ENCODE measurements around the gene XIRP1. TPM values are rescaled to one million over a fixed set of nuclear protein-coding genes. Genes with fewer than 3 reads are reported as not detected.

Gene XIRP1
- total RNA-seq, 1 donor from 2014 or later: not detected

DNA sequence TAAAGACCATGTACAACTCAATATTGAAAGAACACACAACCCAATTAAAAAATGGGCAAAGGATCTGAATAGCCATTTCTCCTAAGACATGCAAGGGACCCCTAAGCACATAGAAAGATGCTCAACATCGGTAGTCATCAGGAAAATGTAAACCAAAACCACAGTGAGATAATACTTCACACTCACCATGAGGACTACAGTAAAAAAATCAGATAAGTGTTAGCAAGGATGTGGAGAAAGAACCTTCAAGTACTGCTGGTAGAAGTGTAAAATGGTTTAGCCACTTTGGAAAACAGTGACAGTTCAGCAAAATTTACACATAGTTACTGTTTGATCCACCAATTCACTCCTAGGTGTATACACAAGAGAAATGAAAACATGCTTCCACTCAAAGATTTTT, 30.1 kb upstream of the XIRP1 start:
- TF ChIP-seq, protein P1, sequence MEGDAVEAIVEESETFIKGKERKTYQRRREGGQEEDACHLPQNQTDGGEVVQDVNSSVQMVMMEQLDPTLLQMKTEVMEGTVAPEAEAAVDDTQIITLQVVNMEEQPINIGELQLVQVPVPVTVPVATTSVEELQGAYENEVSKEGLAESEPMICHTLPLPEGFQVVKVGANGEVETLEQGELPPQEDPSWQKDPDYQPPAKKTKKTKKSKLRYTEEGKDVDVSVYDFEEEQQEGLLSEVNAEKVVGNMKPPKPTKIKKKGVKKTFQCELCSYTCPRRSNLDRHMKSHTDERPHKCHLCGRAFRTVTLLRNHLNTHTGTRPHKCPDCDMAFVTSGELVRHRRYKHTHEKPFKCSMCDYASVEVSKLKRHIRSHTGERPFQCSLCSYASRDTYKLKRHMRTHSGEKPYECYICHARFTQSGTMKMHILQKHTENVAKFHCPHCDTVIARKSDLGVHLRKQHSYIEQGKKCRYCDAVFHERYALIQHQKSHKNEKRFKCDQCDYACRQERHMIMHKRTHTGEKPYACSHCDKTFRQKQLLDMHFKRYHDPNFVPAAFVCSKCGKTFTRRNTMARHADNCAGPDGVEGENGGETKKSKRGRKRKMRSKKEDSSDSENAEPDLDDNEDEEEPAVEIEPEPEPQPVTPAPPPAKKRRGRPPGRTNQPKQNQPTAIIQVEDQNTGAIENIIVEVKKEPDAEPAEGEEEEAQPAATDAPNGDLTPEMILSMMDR (IDR thresholded peaks at IDR 0.05; ENCODE audit: unreplicated experiment): no peak
- H3K4me1 Mint-ChIP-seq (ENCODE audit: low read depth): no peaks in the 10 kb centered on the region
- no peak for DNase-seq (ENCODE audit: low spot score, unreplicated experiment)
- H3K4me3 Mint-ChIP-seq (ENCODE audit: low read depth): no peak overlapping the region
- H3K36me3 Mint-ChIP-seq (ENCODE audit: insufficient read depth): no peaks in the 10 kb centered on the region
- H3K27me3 Mint-ChIP-seq: no peaks in the 10 kb centered on the region
- no peak overlapping the region for H3K27ac Mint-ChIP-seq
- no peaks in the 10 kb centered on the region for H3K9me3 Mint-ChIP-seq (ENCODE audit: low read depth)

DNA sequence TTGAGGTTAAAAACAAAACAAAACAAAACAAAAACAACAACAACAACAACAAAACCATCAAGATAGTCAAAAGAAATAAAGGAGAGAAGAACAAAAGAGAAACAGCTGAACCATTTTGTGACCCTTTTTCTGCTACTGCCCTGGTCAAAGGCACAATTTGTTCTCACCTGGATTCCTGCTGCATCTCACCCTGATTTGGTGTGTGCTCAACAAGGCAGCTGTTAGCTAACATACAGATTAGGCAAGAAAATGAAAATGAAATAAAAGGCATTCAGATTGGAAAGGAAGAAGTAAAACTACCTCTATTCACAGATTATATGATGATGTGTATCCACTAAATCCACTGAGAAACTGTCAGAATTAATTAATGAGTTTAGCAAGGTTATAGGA, 28.7 kb upstream of the XIRP1 start:
- TF ChIP-seq, protein P1 (IDR thresholded peaks at IDR 0.05; ENCODE audit: unreplicated experiment): no peak
- Mint-ChIP-seq H3K27me3 (peaks cover 5% of the 10 kb centered on the region), H3K4me3 (ENCODE audit: low read depth) (no peak overlapping the region), H3K4me1 (ENCODE audit: low read depth) (no peaks in the 10 kb centered on the region), H3K27ac (no peak overlapping the region), H3K36me3 (ENCODE audit: insufficient read depth) (no peaks in the 10 kb centered on the region), H3K9me3 (ENCODE audit: low read depth) (no peaks in the 10 kb centered on the region)
- DNase-seq (ENCODE audit: low spot score, unreplicated experiment): no peak

DNA sequence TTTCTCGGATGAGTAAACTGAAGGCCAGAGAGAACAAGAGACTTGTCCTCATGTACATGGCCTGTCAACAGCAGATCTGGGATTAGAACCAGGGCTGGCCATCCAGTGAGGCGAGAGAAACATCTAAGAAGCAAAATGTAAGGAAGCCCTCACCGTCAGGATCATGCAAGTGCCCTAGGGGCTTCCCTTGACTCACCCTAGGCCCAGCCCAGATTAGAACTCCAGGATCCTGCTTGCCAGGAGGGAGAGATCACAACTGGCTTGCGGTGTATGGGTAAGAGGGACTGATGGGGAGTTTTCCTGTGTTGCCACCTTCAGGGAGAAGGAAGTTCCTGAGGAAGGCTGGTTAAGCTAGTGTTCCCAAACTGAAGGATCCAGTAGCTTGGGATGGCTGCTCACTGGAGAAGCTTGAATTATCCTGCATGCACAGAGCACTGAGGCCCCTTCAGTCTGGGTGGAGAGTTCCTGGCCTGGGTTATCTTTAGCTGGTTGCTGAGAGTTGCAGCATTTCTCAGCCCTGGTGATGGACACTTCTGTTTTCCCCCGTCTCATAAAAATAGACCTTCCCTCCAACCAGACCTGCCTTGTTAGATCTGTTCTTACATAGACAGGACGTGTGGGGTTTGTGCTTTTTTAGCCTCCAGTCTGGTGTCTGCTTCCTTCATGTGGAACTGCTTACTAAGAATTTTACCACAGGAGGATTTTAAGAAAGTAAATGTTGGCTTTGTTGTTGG, 28.2 kb upstream of the XIRP1 start:
- Mint-ChIP-seq H3K4me1 (ENCODE audit: low read depth) (no peaks in the 10 kb centered on the region), H3K9me3 (ENCODE audit: low read depth) (no peaks in the 10 kb centered on the region), H3K27ac (no peak overlapping the region), H3K4me3 (ENCODE audit: low read depth) (no peak overlapping the region), H3K27me3 (peaks cover 5% of the 10 kb centered on the region), H3K36me3 (ENCODE audit: insufficient read depth) (no peaks in the 10 kb centered on the region)
- TF ChIP-seq, protein P1 (IDR thresholded peaks at IDR 0.05; ENCODE audit: unreplicated experiment): no peak
- no peak for DNase-seq (ENCODE audit: low spot score, unreplicated experiment)

DNA sequence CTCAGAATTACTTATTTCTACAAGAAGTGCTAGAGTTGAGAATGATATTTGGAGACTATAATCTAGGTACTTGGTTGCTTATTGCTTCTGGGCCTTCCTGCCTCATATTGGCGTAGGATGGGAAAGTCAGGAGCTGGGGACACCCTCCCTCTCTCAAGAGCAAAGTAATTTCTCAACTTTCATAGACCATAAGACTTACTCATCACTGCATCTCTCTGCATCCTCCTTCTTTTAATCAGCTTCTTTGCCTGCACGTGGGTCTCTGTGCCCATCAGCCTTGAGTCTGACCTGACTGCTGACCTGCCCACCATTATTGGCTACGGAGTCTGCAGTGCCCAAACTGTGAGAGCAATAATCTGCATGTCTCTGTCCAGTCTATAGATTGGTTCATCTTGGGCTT, 27.3 kb upstream of the XIRP1 start:
- TF ChIP-seq, protein P1 (IDR thresholded peaks at IDR 0.05; ENCODE audit: unreplicated experiment): no peak
- H3K27ac Mint-ChIP-seq: no peak overlapping the region
- no peaks in the 10 kb centered on the region for H3K4me1 Mint-ChIP-seq (ENCODE audit: low read depth)
- H3K9me3 Mint-ChIP-seq (ENCODE audit: low read depth): no peaks in the 10 kb centered on the region
- peaks cover 5% of the 10 kb centered on the region for H3K27me3 Mint-ChIP-seq
- no peak overlapping the region for H3K4me3 Mint-ChIP-seq (ENCODE audit: low read depth)
- H3K36me3 Mint-ChIP-seq (ENCODE audit: insufficient read depth): no peaks in the 10 kb centered on the region
- no peak for DNase-seq (ENCODE audit: low spot score, unreplicated experiment)

DNA sequence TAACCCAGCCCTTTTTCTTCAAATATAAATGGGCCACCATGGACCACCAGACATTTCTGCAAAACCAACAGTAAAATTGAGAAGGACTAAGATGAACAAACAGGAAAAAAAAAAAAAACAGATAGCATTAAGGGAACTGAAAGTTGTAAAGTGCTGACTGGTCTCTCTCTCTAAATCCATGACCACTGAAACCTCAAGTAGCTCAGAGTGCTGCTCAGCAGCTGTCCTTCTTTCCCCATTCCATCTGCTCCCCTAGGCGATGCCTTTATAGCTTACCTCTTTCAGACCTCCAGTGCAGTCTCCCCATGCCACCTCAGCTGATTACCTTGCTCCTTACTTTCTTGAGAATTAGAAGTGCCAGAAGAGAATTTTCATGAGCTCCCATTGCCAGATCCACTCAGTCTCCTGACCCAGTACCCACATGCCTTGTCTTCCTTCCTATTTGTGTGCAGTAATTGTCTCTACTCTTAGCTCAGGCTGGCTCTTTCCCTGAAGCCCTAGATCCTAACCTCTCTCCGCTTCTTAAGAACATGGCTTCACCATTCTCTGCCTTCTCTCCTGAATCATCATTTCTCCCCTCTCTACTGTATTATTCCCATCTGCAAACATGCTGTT, 23.9 kb upstream of the XIRP1 start:
- TF ChIP-seq, protein P1 (IDR thresholded peaks at IDR 0.05; ENCODE audit: unreplicated experiment): no peak
- Mint-ChIP-seq H3K4me3 (ENCODE audit: low read depth) (no peak overlapping the region), H3K36me3 (ENCODE audit: insufficient read depth) (no peaks in the 10 kb centered on the region), H3K9me3 (ENCODE audit: low read depth) (no peaks in the 10 kb centered on the region), H3K4me1 (ENCODE audit: low read depth) (no peaks in the 10 kb centered on the region), H3K27ac (no peak overlapping the region), H3K27me3 (peaks cover 5% of the 10 kb centered on the region)
- DNase-seq (ENCODE audit: low spot score, unreplicated experiment): no peak
